ENCODE results near the gene ATP2A2.

DNA sequence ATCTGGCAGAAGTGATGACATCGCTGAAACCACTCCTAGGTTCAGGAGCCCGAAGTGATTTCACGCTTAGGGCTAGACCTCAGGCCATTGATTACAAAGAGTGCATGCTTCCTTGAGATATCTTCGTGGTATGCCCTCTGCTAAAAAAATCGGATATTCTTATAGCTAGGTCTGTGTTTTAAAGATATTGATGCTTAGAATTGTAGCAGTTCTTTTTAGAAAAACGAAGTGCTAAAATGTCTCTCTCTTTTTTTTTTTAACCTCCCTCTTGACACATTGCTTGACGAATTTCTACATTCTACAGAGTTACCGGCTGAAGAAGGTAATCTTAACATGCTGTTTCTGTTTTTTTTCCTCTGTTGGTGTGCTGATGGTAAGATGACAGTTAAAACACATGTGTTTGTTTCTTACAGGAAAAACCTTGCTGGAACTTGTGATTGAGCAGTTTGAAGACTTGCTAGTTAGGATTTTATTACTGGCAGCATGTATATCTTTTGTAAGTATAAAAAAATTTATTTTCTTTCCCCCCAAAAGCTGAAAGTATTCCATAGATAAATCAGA, 1.3 kb downstream of the ATP2A2 start:
- TF ChIP-seq GATA2 (IDR thresholded peaks at IDR 0.05; ENCODE audit: low read depth, low read length) (no peak), GATA3 (IDR thresholded peaks at IDR 0.05; ENCODE audit: low read depth, low read length) (no peak)

All from SH-SY5Y (cell line).